SU-DHL-6 (cell line): ENCODE data around the gene GALNT9.

Experiments
- CTCF ChIP-seq: fragments of 200-600 bp; sonication (generic); IDR thresholded peaks from one replicate; pipeline ENCODE4 v1.5.1; 2017; ENCODE audit warnings: antibody characterized with exemption, mild to moderate bottlenecking, low read length, moderate library complexity; ENCODE audit not compliant: insufficient read depth, poor library complexity, severe bottlenecking
- EZH2phosphoT487 ChIP-seq: fragments of 200-600 bp; sonication (generic), shearing (Covaris generic); conservative IDR thresholded peaks from 2 replicates; pipeline ENCODE4 v1.6.1; 2018; ENCODE audit warnings: mild to moderate bottlenecking, antibody characterized with exemption, low read length, moderate library complexity, mixed read lengths

GRCh38 chr12:132188916-132189325, 140.5 kb downstream of the GALNT9 start:
- TF ChIP-seq CTCF (no peak), EZH2phosphoT487 (no peak)
